ENCODE results near the gene BRD3. TPM values are rescaled to one million over a fixed set of nuclear protein-coding genes. Genes with fewer than 3 reads are reported as not detected.

The BRD3 gene
- total RNA-seq, 1 donor from 2014 or later = 4.5 TPM

DNA sequence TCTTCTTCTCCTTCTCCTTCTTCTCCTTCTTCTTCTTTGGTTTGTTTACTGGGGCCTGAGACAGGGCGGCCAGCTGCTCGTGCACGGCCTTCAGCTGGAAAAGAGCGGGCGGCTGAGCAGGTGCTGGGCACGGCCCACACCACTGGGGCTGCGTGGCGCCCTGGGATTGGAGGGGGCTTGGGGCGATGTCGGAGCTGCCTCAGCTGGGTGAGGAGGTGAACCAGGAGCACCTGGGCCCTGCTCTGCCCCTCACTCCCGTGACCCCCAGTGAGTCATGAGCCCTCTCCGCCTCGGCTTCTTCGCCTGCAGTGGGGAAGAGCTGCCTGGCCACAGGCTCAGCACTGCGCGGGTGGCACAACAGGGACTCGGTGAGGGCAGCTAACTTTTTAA, 27.7 kb downstream of the BRD3 start:
- H3K4me3 ChIP-seq (ENCODE audit: low read depth, low read length) = no peak overlapping the region
- FAIRE-seq = no peak
- H3K27me3 ChIP-seq (ENCODE audit: control insufficient read depth, insufficient read depth, low read length) = no peaks in the 10 kb centered on the region
- peaks cover 22% of the 10 kb centered on the region for H3K36me3 ChIP-seq (ENCODE audit: control insufficient read depth, insufficient read depth, low read length)
- DNase-seq (ENCODE audit: low read depth) = no peak
- TF ChIP-seq, protein P1, sequence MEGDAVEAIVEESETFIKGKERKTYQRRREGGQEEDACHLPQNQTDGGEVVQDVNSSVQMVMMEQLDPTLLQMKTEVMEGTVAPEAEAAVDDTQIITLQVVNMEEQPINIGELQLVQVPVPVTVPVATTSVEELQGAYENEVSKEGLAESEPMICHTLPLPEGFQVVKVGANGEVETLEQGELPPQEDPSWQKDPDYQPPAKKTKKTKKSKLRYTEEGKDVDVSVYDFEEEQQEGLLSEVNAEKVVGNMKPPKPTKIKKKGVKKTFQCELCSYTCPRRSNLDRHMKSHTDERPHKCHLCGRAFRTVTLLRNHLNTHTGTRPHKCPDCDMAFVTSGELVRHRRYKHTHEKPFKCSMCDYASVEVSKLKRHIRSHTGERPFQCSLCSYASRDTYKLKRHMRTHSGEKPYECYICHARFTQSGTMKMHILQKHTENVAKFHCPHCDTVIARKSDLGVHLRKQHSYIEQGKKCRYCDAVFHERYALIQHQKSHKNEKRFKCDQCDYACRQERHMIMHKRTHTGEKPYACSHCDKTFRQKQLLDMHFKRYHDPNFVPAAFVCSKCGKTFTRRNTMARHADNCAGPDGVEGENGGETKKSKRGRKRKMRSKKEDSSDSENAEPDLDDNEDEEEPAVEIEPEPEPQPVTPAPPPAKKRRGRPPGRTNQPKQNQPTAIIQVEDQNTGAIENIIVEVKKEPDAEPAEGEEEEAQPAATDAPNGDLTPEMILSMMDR (IDR thresholded peaks at IDR 0.05; ENCODE audit: insufficient read depth, low read length, severe bottlenecking) = no peak

DNA sequence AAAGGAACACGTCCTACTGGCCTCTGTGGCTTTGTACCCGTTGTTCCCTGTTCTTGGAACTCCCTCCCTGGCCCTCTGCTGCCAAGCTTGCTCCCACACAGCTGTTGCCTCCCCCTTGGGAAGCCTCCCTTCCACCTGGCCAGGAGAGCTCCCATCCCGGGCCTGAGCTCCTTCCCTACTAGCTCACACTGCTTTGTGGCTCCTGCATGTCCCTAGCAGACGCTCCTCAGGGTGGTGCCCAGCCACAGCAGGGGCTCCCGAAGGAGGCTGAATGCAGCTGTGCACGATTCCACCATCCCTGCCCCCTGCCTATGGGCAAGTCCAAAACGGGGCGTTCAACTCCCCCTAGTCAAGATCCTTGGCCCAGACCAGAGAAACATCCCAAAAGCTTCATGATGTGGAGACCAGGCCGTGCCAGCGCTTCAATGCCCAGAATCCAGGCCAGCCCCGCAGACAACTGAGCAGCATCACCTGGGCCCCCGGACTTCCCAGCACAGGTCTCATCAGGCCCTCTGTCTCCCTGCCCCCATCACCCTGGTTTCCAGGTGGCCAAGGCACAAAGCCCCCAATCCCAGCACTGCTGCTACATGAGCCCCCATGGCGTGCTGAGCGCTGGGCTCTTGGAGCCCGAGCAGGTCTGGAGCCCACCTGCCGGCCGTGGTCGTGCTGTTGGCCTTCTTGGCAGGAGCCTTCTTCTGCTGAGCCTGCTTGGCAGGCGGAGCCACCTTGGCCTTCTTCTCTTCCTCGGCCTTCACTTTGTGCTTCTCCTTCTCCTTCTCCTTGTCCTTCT, 28.2 kb downstream of the BRD3 start:
- TF ChIP-seq, protein P1 (IDR thresholded peaks at IDR 0.05; ENCODE audit: insufficient read depth, low read length, severe bottlenecking) = no peak
- Histone ChIP-seq H3K4me3 (ENCODE audit: low read depth, low read length) (no peak overlapping the region), H3K27me3 (ENCODE audit: control insufficient read depth, insufficient read depth, low read length) (no peaks in the 10 kb centered on the region), H3K36me3 (ENCODE audit: control insufficient read depth, insufficient read depth, low read length) (peaks cover 26% of the 10 kb centered on the region)
- DNase-seq (ENCODE audit: low read depth) (no peak), FAIRE-seq (no peak)

DNA sequence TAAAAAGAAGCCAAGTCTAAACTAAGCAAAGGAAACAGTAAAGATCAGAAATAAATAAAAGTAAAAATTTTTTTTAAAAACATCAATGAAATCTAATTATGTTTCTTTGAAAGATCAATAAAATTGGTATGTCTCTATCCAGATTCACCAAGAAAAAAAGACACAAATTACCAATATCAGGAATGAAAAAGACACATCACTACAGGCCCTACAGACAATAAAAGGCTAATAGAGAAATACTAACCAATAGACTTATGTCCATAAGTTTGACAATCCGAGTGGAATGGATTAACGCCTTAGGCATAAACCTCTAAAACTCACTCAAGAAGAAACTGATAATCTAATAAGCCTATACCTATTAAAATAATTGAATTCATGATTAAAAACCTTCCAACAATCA, 30.2 kb downstream of the BRD3 start:
- Histone ChIP-seq H3K4me3 (ENCODE audit: low read depth, low read length) (no peak overlapping the region), H3K27me3 (ENCODE audit: control insufficient read depth, insufficient read depth, low read length) (no peaks in the 10 kb centered on the region), H3K36me3 (ENCODE audit: control insufficient read depth, insufficient read depth, low read length) (peaks cover 34% of the 10 kb centered on the region)
- TF ChIP-seq, protein P1 (IDR thresholded peaks at IDR 0.05; ENCODE audit: insufficient read depth, low read length, severe bottlenecking) = no peak
- DNase-seq (ENCODE audit: low read depth) (no peak), FAIRE-seq (no peak)

DNA sequence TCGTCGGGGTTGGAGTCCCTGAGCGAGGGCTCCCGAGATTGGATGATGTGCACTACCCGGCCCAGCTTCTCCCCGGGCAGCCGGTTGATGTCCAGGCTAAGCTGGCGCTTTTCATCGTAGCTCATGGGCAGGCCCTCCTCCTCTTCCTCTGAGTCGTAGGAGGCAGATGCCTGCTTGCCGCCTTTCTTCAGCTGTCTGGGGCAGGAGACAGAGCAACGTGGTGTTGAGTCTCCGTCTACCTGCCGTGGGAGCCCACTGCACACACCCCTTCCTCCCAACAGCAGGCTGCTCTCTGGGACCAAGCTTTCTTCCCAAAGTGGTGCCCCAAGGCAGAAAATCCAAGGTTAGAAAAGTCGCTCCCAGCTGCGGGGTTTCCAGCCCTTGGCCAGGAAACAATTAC, 31.7 kb downstream of the BRD3 start:
- TF ChIP-seq, protein P1 (IDR thresholded peaks at IDR 0.05; ENCODE audit: insufficient read depth, low read length, severe bottlenecking) = no peak
- no peak overlapping the region for H3K4me3 ChIP-seq (ENCODE audit: low read depth, low read length)
- DNase-seq (ENCODE audit: low read depth) = no peak
- no peak for FAIRE-seq
- H3K36me3 ChIP-seq (ENCODE audit: control insufficient read depth, insufficient read depth, low read length) = peaks cover 33% of the 10 kb centered on the region
- no peaks in the 10 kb centered on the region for H3K27me3 ChIP-seq (ENCODE audit: control insufficient read depth, insufficient read depth, low read length)

DNA sequence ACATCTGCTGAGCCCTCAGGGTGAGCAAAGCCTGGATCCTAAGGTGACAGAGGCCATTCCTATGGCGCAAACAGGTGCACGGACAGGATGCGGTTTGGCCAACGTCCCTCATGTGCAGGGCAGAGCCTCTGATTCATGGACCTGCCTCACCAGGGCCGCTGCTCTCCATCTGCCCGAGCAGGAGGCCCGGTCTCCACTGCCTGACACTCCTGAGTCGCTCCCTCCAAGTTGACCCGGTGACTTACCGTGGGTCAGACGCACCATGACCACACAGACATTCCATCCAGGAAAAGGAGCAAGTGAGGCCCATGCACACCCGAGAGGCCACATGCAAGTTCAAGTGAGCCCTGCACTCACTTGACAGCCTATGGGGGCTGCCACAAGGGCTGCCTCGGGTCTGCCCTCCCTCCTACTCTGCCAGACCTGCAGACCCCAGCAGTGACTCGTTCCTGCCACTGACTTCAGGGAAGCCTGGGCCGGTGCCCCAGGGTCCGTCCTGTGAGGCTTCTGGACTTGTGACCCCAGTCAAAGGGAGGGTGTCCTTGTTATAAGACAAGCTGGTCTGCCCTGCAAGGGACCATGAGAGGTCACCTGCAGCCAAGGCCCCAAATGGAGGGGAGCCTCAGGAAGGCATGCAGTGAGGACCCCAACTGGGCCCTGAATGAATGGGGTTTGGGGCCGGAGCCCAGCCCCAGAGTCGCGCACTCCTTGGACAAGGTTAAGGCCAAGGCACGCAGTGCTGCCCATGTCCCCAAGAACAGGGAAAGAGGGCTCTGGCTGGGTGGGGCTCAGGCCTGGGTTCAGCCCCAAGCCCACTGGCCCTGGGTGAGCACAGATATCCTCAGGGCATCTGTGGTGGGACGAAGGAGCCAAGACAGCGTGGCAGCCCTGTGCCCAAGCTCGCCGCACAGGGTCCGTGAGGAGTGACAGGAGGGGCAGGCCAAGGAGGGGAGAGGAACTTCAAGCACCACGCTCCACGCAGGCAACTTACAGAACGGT, 32.5 kb downstream of the BRD3 start:
- FAIRE-seq = no peak
- Histone ChIP-seq H3K36me3 (ENCODE audit: control insufficient read depth, insufficient read depth, low read length) (peaks cover 29% of the 10 kb centered on the region), H3K27me3 (ENCODE audit: control insufficient read depth, insufficient read depth, low read length) (no peaks in the 10 kb centered on the region), H3K4me3 (ENCODE audit: low read depth, low read length) (no peak overlapping the region)
- TF ChIP-seq, protein P1 (IDR thresholded peaks at IDR 0.05; ENCODE audit: insufficient read depth, low read length, severe bottlenecking) = no peak
- no peak for DNase-seq (ENCODE audit: low read depth)

Measured in bronchial epithelial cell (primary cell).